MCF 10A (cell line): ENCODE data around the gene DIS3L. TPM values are rescaled to one million over a fixed set of nuclear protein-coding genes. Genes with fewer than 3 reads are reported as not detected.
"Not testable (repeated sequence)": the region's sequence is repeated elsewhere in the genome, so short reads cannot be mapped to it uniquely, and the experiment has no call there.

Experiments
- BruUV-seq: library from RNA; stranded (reverse); fragments of 400-500 nt; replicated peaks from 2 replicates; lab custom pipeline; 2021; lab: Mats Ljungman, UMichigan
- CTCF ChIA-PET: fragments of 300-600 bp; sonication (Branson Sonifier 250); formaldehyde crosslinking; extraction: SDS; loops from one replicate; lab custom pipeline; 2021; ENCODE audit warnings: antibody characterized with exemption, inconsistent platforms; lab: Yijun Ruan, JAX
- POLR2A ChIA-PET: fragments of 300-600, 350-650 bp; sonication (Branson Sonifier 250); formaldehyde crosslinking; extraction: SDS; loops from one replicate; lab custom pipeline; 2020; ENCODE audit warnings: antibody characterized with exemption, inconsistent platforms; lab: Yijun Ruan, JAX
- DNase-seq: peaks from one replicate; pipeline ENCODE4 v3.0.0-alpha.2; 2018; ENCODE audit not compliant: unreplicated experiment
- H3K27ac Mint-ChIP-seq: one replicate; pipeline ENCODE4 v1.8.0; 2022; ENCODE audit warnings: mild to moderate bottlenecking, low read depth, mixed read lengths; ENCODE audit not compliant: unreplicated experiment
- H3K27me3 Mint-ChIP-seq: one replicate; pipeline ENCODE4 v1.8.0; 2022; ENCODE audit warnings: mixed read lengths; ENCODE audit not compliant: insufficient read depth, unreplicated experiment
- H3K36me3 Mint-ChIP-seq: one replicate; pipeline ENCODE4 v1.8.0; 2022; ENCODE audit warnings: mild to moderate bottlenecking, moderate library complexity, mixed read lengths; ENCODE audit not compliant: insufficient read depth, unreplicated experiment
- H3K4me1 Mint-ChIP-seq: one replicate; pipeline ENCODE4 v1.8.0; 2022; ENCODE audit warnings: mixed read lengths; ENCODE audit not compliant: insufficient read depth, unreplicated experiment
- H3K4me3 Mint-ChIP-seq: one replicate; pipeline ENCODE4 v1.8.0; 2022; ENCODE audit warnings: mild to moderate bottlenecking, moderate library complexity, mixed read lengths; ENCODE audit not compliant: unreplicated experiment
- H3K9me3 Mint-ChIP-seq: one replicate; pipeline ENCODE4 v1.8.0; 2022; ENCODE audit warnings: mixed read lengths; ENCODE audit not compliant: unreplicated experiment
- CTCF ChIP-seq: fragments of 200-600 bp; IDR thresholded peaks from one replicate; pipeline ENCODE4 v1.8.0; 2022; ENCODE audit warnings: antibody characterized with exemption, mild to moderate bottlenecking; ENCODE audit not compliant: unreplicated experiment
- intact Hi-C: fragments of 100-400 bp; cut with micrococcal nuclease; formaldehyde crosslinking; loops from 2 replicates; pipeline ENCODE4 v1.14.1; 2022
- total RNA-seq: library from RNA; stranded (reverse); gene quantifications from 2 replicates; pipeline ENCODE4 v1.2.3, GENCODE V29; 2022

DIS3L gene
- total RNA-seq, 1 experiment from 2014 or later, result 42.8 TPM

- BruUV-seq, result no TSS peak
- Mint-ChIP-seq H3K36me3 (peaks cover 95% of the 10 kb centered on the region), H3K4me3 (no peak overlapping the region), H3K9me3 (no peaks in the 10 kb centered on the region), H3K27ac (no peak overlapping the region), H3K27me3 (no peaks in the 10 kb centered on the region), H3K4me1 (no peaks in the 10 kb centered on the region)
- CTCF ChIA-PET, result no interaction called here
- intact Hi-C loops, result no loop called here
- no peak for TF ChIP-seq CTCF
- POLR2A ChIA-PET, result no interaction called here
- no peak for DNase-seq
These were observed 35.4 kb downstream of the DIS3L start for GRCh38 chr15:66328771-66329170.

- H3K36me3 Mint-ChIP-seq, result peaks cover 42% of the 10 kb centered on the region
- H3K4me1 Mint-ChIP-seq, intact Hi-C loops, H3K4me3 Mint-ChIP-seq, H3K27me3 Mint-ChIP-seq, H3K27ac Mint-ChIP-seq, H3K9me3 Mint-ChIP-seq, BruUV-seq: not testable (repeated sequence)
- peak; percentile 21 for DNase-seq
- POLR2A ChIA-PET, result interaction anchor here (1.2 kb wide), 1 partner anchor 23 kb away, joined by 3 read pairs; no protein-coding TSS in a partner anchor
- CTCF ChIA-PET, result interaction anchor here (0.6 kb wide), 1 partner anchor 79 kb away, joined by 3 read pairs; no protein-coding TSS in a partner anchor
These were observed 55.2 kb downstream of the DIS3L start for GRCh38 chr15:66348530-66348929.

GRCh38 chr15:66356077-66356358 is 62.6 kb downstream of the DIS3L start:
- H3K9me3 Mint-ChIP-seq, result no peaks in the 10 kb centered on the region
- H3K4me1 Mint-ChIP-seq, result peaks cover 5% of the 10 kb centered on the region
- BruUV-seq, result TSS peak; percentile 59
- no peaks in the 10 kb centered on the region for H3K27me3 Mint-ChIP-seq
- peak overlapping the region; percentile 99 for H3K27ac Mint-ChIP-seq
- H3K4me3 Mint-ChIP-seq, result peak overlapping the region; percentile 99
- peaks cover 14% of the 10 kb centered on the region for H3K36me3 Mint-ChIP-seq
- TF ChIP-seq CTCF, result no peak
- CTCF ChIA-PET, result interaction anchor here (0.6 to 3.5 kb wide), 2 partner anchors 38 to 143 kb away, joined by 3 to 15 read pairs; partner anchors contain the start of gene SNAPC5
- no peak for DNase-seq
- POLR2A ChIA-PET, result interaction anchor here (0.6 to 2.5 kb wide), 8 partner anchors 23 to 148 kb away, joined by 3 to 14 read pairs (median 8); partner anchors contain the start of genes MAP2K1, RPL4 and SNAPC5
- intact Hi-C loops, result loop anchor here (1.0 kb wide), 1 partner anchor 141 kb away; the partner anchor contains the start of gene SNAPC5

- Mint-ChIP-seq H3K27ac (peak within 1 kb of the TSS; percentile 99), H3K36me3 (peaks cover 14% of the 10 kb centered on the region), H3K4me1 (peaks cover 5% of the 10 kb centered on the region), H3K4me3 (peak within 1 kb of the TSS; percentile 99), H3K27me3 (no peaks in the 10 kb centered on the region), H3K9me3 (no peaks in the 10 kb centered on the region)
- ChIA-PET POLR2A (interaction anchor here (0.6 to 2.5 kb wide), 9 partner anchors 24 to 147 kb away, joined by 3 to 14 read pairs (median 6); partner anchors contain the start of genes MAP2K1, RPL4 and SNAPC5), CTCF (interaction anchor here (0.6 to 0.9 kb wide), 4 partner anchors 37 to 417 kb away, joined by 3 to 6 read pairs (median 4); no protein-coding TSS in a partner anchor)
- BruUV-seq, result no TSS peak
- peak; percentile 95 for DNase-seq
- intact Hi-C loops, result loop anchor here (1.0 kb wide), 1 partner anchor 141 kb away; the partner anchor contains the start of gene SNAPC5
- no peak for TF ChIP-seq CTCF
These were observed 63.2 kb downstream of the DIS3L start, which contains the start of gene TIPIN for GRCh38 chr15:66356359-66357236. TSS of gene TIPIN (minus strand) at chr15:66356685. CDS start at chr15:66352947, 3,738 bp downstream.
